Fibroblast of lung (primary cell): ENCODE results near the gene LMAN1L.

ENCODE experiments used
- EZH2 ChIP-seq: IDR thresholded peaks from 2 replicates; pipeline ENCODE4 v1.5.1; 2012; ENCODE audit warnings: low read length, control low read depth, mild to moderate bottlenecking; ENCODE audit errors: missing control alignments
- TF ChIP-seq, protein P1 (sequence below), 2 donors: IDR thresholded peaks in 1 of 2; conservative IDR thresholded peaks in 1 of 2; 1 replicate in 1 of 2; 2 replicates in 1 of 2; pipeline ENCODE4 v1.5.1; 2011 to 2012; ENCODE audit warnings: low read length in 2 of 2, control low read depth in 1 of 2, inconsistent platforms in 1 of 2, low read depth in 1 of 2, mild to moderate bottlenecking in 1 of 2

DNA sequence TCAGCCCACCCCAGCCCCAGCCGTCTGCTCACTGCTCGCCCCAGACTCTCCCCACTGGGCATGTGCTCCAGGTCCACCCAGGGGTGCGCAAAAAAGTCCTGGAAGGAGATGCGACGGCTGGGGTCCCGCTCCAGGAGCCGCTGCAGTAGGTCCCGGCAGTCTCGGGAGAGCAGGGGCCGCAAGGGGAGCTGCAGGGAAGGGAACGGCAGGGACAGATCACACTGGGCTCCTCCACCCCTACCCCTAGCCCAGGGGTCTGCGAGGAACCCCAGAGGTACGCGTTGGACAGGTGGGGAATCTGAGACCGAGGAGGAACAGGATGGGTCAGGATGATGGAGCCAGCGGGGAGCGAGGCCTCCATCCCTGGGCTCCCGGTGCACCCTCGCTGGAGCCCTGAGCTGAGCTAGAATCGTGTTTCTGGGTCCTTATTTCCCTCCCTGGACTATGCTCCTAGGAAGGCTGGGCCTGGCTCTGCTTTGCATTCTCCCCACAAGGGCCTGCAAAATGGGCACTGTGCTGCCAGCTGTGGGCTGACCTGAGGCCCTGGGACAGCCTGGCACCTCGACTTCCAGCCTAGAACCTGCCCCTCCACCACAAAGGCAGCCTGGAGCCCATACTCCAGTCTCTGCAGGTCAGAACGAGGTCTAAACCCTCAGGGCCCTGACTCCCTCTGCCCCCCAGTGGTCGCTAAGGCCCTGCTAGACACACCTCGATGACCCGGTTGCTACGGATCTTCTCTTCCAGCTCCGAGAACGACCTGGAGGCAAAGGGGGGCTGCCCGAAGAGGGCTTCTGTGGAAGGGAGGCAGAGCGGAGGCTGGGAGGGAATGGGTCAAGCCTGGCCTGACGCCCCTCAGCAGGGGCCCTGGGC is 27.1 kb downstream of the LMAN1L start:
- TF ChIP-seq, protein P1, sequence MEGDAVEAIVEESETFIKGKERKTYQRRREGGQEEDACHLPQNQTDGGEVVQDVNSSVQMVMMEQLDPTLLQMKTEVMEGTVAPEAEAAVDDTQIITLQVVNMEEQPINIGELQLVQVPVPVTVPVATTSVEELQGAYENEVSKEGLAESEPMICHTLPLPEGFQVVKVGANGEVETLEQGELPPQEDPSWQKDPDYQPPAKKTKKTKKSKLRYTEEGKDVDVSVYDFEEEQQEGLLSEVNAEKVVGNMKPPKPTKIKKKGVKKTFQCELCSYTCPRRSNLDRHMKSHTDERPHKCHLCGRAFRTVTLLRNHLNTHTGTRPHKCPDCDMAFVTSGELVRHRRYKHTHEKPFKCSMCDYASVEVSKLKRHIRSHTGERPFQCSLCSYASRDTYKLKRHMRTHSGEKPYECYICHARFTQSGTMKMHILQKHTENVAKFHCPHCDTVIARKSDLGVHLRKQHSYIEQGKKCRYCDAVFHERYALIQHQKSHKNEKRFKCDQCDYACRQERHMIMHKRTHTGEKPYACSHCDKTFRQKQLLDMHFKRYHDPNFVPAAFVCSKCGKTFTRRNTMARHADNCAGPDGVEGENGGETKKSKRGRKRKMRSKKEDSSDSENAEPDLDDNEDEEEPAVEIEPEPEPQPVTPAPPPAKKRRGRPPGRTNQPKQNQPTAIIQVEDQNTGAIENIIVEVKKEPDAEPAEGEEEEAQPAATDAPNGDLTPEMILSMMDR (conservative IDR thresholded peaks at IDR 0.05 in 1 of 2, IDR thresholded peaks at IDR 0.05 in 1 of 2; ENCODE audit: low read depth in 1 of 2, low read length in 2 of 2) = no peak
- no peak for TF ChIP-seq EZH2
